ENCODE results near the gene KRTAP15-1. TPM values are rescaled to one million over a fixed set of nuclear protein-coding genes. Genes with fewer than 3 reads are reported as not detected.

Gene KRTAP15-1
- total RNA-seq, 1 donor from 2014 or later = not detected

GRCh38 chr21:30448514-30448913 is 8.4 kb downstream of the KRTAP15-1 start:
- intact Hi-C loops (cut with micrococcal nuclease) = no loop called here
- Mint-ChIP-seq H3K9me3 (no peaks in the 10 kb centered on the region), H3K36me3 (ENCODE audit: low read depth) (no peaks in the 10 kb centered on the region), H3K4me3 (no peak overlapping the region), H3K27me3 (ENCODE audit: insufficient read depth) (peaks cover 2% of the 10 kb centered on the region), H3K4me1 (ENCODE audit: low read depth) (no peaks in the 10 kb centered on the region), H3K27ac (no peak overlapping the region)
- DNase-seq (ENCODE audit: low spot score) = no peak

GRCh38 chr21:30463713-30464112 is 23.6 kb downstream of the KRTAP15-1 start:
- Mint-ChIP-seq H3K4me3 (no peak overlapping the region), H3K9me3 (no peaks in the 10 kb centered on the region), H3K27me3 (ENCODE audit: insufficient read depth) (peaks cover 2% of the 10 kb centered on the region), H3K4me1 (ENCODE audit: low read depth) (no peaks in the 10 kb centered on the region), H3K36me3 (ENCODE audit: low read depth) (no peaks in the 10 kb centered on the region), H3K27ac (no peak overlapping the region)
- no peak for DNase-seq (ENCODE audit: low spot score)
- intact Hi-C loops (cut with micrococcal nuclease) = no loop called here

- intact Hi-C loops (cut with micrococcal nuclease) = no loop called here
- no peak overlapping the region for H3K27ac Mint-ChIP-seq
Measured at GRCh38 chr21:30468900-30469714, 29.0 kb downstream of the KRTAP15-1 start.

GRCh38 chr21:30478004-30478403 is 37.9 kb downstream of the KRTAP15-1 start:
- no peak for DNase-seq (ENCODE audit: low spot score)
- H3K9me3 Mint-ChIP-seq = no peaks in the 10 kb centered on the region
- intact Hi-C loops (cut with micrococcal nuclease) = no loop called here
- H3K4me3 Mint-ChIP-seq = no peak overlapping the region
- H3K4me1 Mint-ChIP-seq (ENCODE audit: low read depth) = no peaks in the 10 kb centered on the region
- no peak overlapping the region for H3K27ac Mint-ChIP-seq
- H3K36me3 Mint-ChIP-seq (ENCODE audit: low read depth) = no peaks in the 10 kb centered on the region
- no peaks in the 10 kb centered on the region for H3K27me3 Mint-ChIP-seq (ENCODE audit: insufficient read depth)

More at GRCh38 chr21:30468900-30469714, 29.0 kb downstream of the KRTAP15-1 start:
- H3K9me3 Mint-ChIP-seq = no peaks in the 10 kb centered on the region
- H3K36me3 Mint-ChIP-seq (ENCODE audit: low read depth) = no peaks in the 10 kb centered on the region
- DNase-seq (ENCODE audit: low spot score) = no peak
- H3K27me3 Mint-ChIP-seq (ENCODE audit: insufficient read depth) = peaks cover 2% of the 10 kb centered on the region
- H3K4me1 Mint-ChIP-seq (ENCODE audit: low read depth) = no peaks in the 10 kb centered on the region
- no peak overlapping the region for H3K4me3 Mint-ChIP-seq

GRCh38 chr21:30479259-30479658 is 39.2 kb downstream of the KRTAP15-1 start:
- Mint-ChIP-seq H3K9me3 (no peaks in the 10 kb centered on the region), H3K4me3 (no peak overlapping the region), H3K27me3 (ENCODE audit: insufficient read depth) (no peaks in the 10 kb centered on the region), H3K36me3 (ENCODE audit: low read depth) (no peaks in the 10 kb centered on the region), H3K27ac (no peak overlapping the region), H3K4me1 (ENCODE audit: low read depth) (no peaks in the 10 kb centered on the region)
- no peak for DNase-seq (ENCODE audit: low spot score)
- intact Hi-C loops (cut with micrococcal nuclease) = no loop called here

GRCh38 chr21:30480145-30480544 is 40.1 kb downstream of the KRTAP15-1 start, which contains the start of gene KRTAP19-1:
Gene KRTAP19-1, minus strand, starts transcription at chr21:30480367. Its CDS starts 50 bp downstream, at chr21:30480317.
- no peak within 1 kb of the TSS for H3K27ac Mint-ChIP-seq
- intact Hi-C loops (cut with micrococcal nuclease) = no loop called here
- H3K9me3 Mint-ChIP-seq = peaks cover 2% of the 10 kb centered on the region
- H3K4me1 Mint-ChIP-seq (ENCODE audit: low read depth) = no peaks in the 10 kb centered on the region
- no peaks in the 10 kb centered on the region for H3K27me3 Mint-ChIP-seq (ENCODE audit: insufficient read depth)
- no peak within 1 kb of the TSS for H3K4me3 Mint-ChIP-seq
- H3K36me3 Mint-ChIP-seq (ENCODE audit: low read depth) = no peaks in the 10 kb centered on the region
- no peak for DNase-seq (ENCODE audit: low spot score)

- H3K36me3 Mint-ChIP-seq (ENCODE audit: low read depth) = no peaks in the 10 kb centered on the region
- no peak overlapping the region for H3K27ac Mint-ChIP-seq
- intact Hi-C loops (cut with micrococcal nuclease) = no loop called here
- H3K9me3 Mint-ChIP-seq = peaks cover 17% of the 10 kb centered on the region
- H3K4me3 Mint-ChIP-seq = no peak overlapping the region
- no peaks in the 10 kb centered on the region for H3K27me3 Mint-ChIP-seq (ENCODE audit: insufficient read depth)
- no peaks in the 10 kb centered on the region for H3K4me1 Mint-ChIP-seq (ENCODE audit: low read depth)
- no peak for DNase-seq (ENCODE audit: low spot score)
Measured at GRCh38 chr21:30482130-30482529, 42.1 kb downstream of the KRTAP15-1 start.

- Mint-ChIP-seq H3K4me1 (ENCODE audit: low read depth) (no peaks in the 10 kb centered on the region), H3K4me3 (no peak overlapping the region), H3K27ac (no peak overlapping the region), H3K36me3 (ENCODE audit: low read depth) (no peaks in the 10 kb centered on the region), H3K27me3 (ENCODE audit: insufficient read depth) (no peaks in the 10 kb centered on the region), H3K9me3 (peaks cover 26% of the 10 kb centered on the region)
- intact Hi-C loops (cut with micrococcal nuclease) = no loop called here
- no peak for DNase-seq (ENCODE audit: low spot score)
Measured at GRCh38 chr21:30486180-30486579, 46.1 kb downstream of the KRTAP15-1 start.

GRCh38 chr21:30487336-30487735 is 47.3 kb downstream of the KRTAP15-1 start, which contains the start of gene KRTAP19-2:
Gene KRTAP19-2, minus strand, starts transcription at chr21:30487436. Its CDS starts 88 bp downstream, at chr21:30487348.
- H3K4me1 Mint-ChIP-seq (ENCODE audit: low read depth) = no peaks in the 10 kb centered on the region
- intact Hi-C loops (cut with micrococcal nuclease) = no loop called here

More at GRCh38 chr21:30487336-30487735, 47.3 kb downstream of the KRTAP15-1 start, which contains the start of gene KRTAP19-2:
- no peaks in the 10 kb centered on the region for H3K27me3 Mint-ChIP-seq (ENCODE audit: insufficient read depth)
- DNase-seq (ENCODE audit: low spot score) = no peak
- no peak within 1 kb of the TSS for H3K4me3 Mint-ChIP-seq
- no peaks in the 10 kb centered on the region for H3K36me3 Mint-ChIP-seq (ENCODE audit: low read depth)
- H3K27ac Mint-ChIP-seq = no peak within 1 kb of the TSS
- H3K9me3 Mint-ChIP-seq = peaks cover 26% of the 10 kb centered on the region

Other genes starting within 250 kb of the KRTAP15-1 start
- not detected in 2 replicates for gene CLDN8, start 224.2 kb upstream of the KRTAP15-1 start, total RNA-seq
- not detected in 2 replicates for gene KRTAP24-1, start 157.3 kb upstream of the KRTAP15-1 start, total RNA-seq
- gene KRTAP25-1, start 150.8 kb upstream of the KRTAP15-1 start, total RNA-seq = not detected in 2 replicates
- gene KRTAP26-1, start 120.0 kb upstream of the KRTAP15-1 start, total RNA-seq = not detected in 2 replicates
- gene KRTAP27-1, start 102.6 kb upstream of the KRTAP15-1 start, total RNA-seq = not detected in 2 replicates
- not detected in 2 replicates for gene KRTAP23-1, start 91.7 kb upstream of the KRTAP15-1 start, total RNA-seq
- not detected in 2 replicates for gene KRTAP13-2, start 68.0 kb upstream of the KRTAP15-1 start, total RNA-seq
- gene KRTAP13-1, start 44.2 kb upstream of the KRTAP15-1 start, total RNA-seq = not detected in 2 replicates
- gene KRTAP13-3, start 14.3 kb upstream of the KRTAP15-1 start, total RNA-seq = not detected in 2 replicates
- not detected in 2 replicates for gene KRTAP13-4, start 10.1 kb upstream of the KRTAP15-1 start, total RNA-seq
- gene KRTAP19-1, start 40.1 kb downstream of the KRTAP15-1 start, total RNA-seq = not detected in 2 replicates
- not detected in 2 replicates for gene KRTAP19-2, start 47.2 kb downstream of the KRTAP15-1 start, total RNA-seq
- not detected in 2 replicates for gene KRTAP19-3, start 51.7 kb downstream of the KRTAP15-1 start, total RNA-seq
- not detected in 2 replicates for gene KRTAP19-4, start 56.9 kb downstream of the KRTAP15-1 start, total RNA-seq
- not detected in 2 replicates for gene KRTAP19-5, start 61.9 kb downstream of the KRTAP15-1 start, total RNA-seq
- not detected in 2 replicates for gene KRTAP19-6, start 101.6 kb downstream of the KRTAP15-1 start, total RNA-seq
- gene KRTAP19-7, start 121.0 kb downstream of the KRTAP15-1 start, total RNA-seq = not detected in 2 replicates
- not detected in 2 replicates for gene KRTAP22-2, start 150.1 kb downstream of the KRTAP15-1 start, total RNA-seq
- gene KRTAP6-3, start 152.2 kb downstream of the KRTAP15-1 start, total RNA-seq = not detected in 2 replicates
- gene KRTAP6-2, start 158.6 kb downstream of the KRTAP15-1 start, total RNA-seq = not detected in 2 replicates
- not detected in 2 replicates for gene KRTAP22-1, start 160.8 kb downstream of the KRTAP15-1 start, total RNA-seq
- not detected in 2 replicates for gene KRTAP6-1, start 173.7 kb downstream of the KRTAP15-1 start, total RNA-seq
- not detected in 2 replicates for gene KRTAP20-1, start 176.2 kb downstream of the KRTAP15-1 start, total RNA-seq
- not detected in 2 replicates for gene KRTAP20-4, start 180.4 kb downstream of the KRTAP15-1 start, total RNA-seq
- gene KRTAP20-2, start 194.9 kb downstream of the KRTAP15-1 start, total RNA-seq = not detected in 2 replicates
- not detected in 2 replicates for gene KRTAP20-3, start 202.6 kb downstream of the KRTAP15-1 start, total RNA-seq